ENCODE measurements around the gene DDX50.

GRCh38 chr10:68989317-68989990 is 88.3 kb downstream of the DDX50 start:
- TF ChIP-seq CTCF (IDR thresholded peaks at IDR 0.05): no peak
- no peak for TF ChIP-seq EMX1 (CRISPR knock-in tag; IDR thresholded peaks at IDR 0.05)
- no peak for TF ChIP-seq AFF4 (CRISPR knock-in tag; IDR thresholded peaks at IDR 0.05; ENCODE audit: borderline replicate concordance)

All from WTC11 (cell line).